HG02885 (cell line): ENCODE measurements around the gene TMEM115.

ENCODE experiments used
- ATAC-seq: cut with Tn5 transposase; IDR thresholded peaks from one replicate; pipeline ENCODE4 v1.9.1; 2021; ENCODE audit warnings: mild to moderate bottlenecking; ENCODE audit not compliant: unreplicated experiment, poor library complexity

TMEM115 gene, protein sequence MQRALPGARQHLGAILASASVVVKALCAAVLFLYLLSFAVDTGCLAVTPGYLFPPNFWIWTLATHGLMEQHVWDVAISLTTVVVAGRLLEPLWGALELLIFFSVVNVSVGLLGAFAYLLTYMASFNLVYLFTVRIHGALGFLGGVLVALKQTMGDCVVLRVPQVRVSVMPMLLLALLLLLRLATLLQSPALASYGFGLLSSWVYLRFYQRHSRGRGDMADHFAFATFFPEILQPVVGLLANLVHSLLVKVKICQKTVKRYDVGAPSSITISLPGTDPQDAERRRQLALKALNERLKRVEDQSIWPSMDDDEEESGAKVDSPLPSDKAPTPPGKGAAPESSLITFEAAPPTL

DNA sequence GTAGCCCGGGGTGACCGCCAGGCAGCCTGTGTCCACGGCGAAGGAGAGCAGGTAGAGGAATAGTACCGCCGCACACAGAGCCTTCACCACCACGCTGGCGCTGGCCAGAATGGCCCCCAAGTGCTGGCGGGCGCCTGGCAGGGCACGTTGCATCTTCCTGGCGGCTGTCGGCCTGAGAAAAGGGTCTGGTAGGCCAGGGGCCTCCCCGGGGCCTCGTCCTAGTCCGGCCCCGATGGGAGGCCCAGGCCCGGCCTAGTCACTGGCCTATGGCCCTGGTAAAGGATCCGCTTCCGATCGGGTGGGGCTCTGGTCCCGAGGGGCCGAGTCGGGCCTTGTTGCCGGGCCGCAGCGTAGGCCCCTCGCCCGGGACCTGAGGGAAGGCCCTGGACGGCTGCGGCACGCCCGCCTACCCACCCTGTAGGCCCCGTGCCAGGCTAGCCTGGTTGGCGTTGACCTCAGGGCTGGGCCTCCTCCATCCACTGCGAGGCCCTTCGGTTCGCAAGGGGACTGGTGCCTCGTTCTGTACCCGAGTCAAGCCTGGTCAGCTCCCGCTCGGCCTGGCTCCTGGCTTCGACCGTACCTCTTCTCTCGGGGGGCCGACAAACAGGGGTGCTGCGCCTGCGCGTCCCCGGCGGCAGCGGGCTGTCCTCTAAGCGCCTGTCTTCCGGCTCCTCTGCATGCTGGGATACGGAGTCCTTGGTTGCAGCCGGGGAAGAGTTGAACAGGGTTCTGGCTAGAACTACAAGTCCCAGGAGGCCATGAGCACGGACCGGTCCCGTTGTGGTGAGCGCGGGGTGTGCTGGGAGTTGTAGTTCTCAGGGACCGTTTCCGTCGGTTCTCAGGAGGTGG lies at the start of gene TMEM115:
TSS of gene TMEM115 (minus strand) at position 611 of the 849 bp plus-strand sequence. CDS start at position 153, 458 bp downstream.
- peak; percentile 99 for ATAC-seq

GRCh38 chr3:50408443-50408944 lies 49.2 kb upstream of the TMEM115 start:
- ATAC-seq = no peak

- no peak for ATAC-seq
Observed at GRCh38 chr3:50406487-50406886, 47.2 kb upstream of the TMEM115 start.

- ATAC-seq = no peak
Observed at GRCh38 chr3:50405249-50405648, 45.9 kb upstream of the TMEM115 start.

GRCh38 chr3:50401978-50402595 lies 42.8 kb upstream of the TMEM115 start:
- ATAC-seq = no peak

DNA sequence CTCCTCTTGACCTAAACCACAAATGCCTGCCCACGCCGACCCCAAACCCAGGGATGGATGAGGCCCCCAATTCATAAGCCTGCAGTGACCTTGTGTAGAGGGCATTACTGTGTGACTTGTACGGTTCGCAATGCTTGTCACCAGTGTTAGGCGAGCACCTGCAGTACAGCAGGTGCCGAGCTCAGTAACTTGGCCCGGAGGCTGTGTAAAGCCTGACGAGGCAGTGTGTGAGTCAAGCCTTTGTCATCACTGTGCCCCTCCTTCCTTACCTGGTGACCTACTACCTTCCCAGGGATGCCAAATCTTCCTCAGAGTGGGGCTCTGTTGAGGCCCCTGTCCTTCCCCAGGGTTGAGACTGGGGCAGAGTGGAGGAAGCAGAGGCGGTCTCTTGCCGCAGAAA lies 37.2 kb upstream of the TMEM115 start:
- no peak for ATAC-seq

- ATAC-seq = no peak
Observed at GRCh38 chr3:50395070-50395860, 35.9 kb upstream of the TMEM115 start.

GRCh38 chr3:50393061-50393460 lies 33.7 kb upstream of the TMEM115 start:
- no peak for ATAC-seq

DNA sequence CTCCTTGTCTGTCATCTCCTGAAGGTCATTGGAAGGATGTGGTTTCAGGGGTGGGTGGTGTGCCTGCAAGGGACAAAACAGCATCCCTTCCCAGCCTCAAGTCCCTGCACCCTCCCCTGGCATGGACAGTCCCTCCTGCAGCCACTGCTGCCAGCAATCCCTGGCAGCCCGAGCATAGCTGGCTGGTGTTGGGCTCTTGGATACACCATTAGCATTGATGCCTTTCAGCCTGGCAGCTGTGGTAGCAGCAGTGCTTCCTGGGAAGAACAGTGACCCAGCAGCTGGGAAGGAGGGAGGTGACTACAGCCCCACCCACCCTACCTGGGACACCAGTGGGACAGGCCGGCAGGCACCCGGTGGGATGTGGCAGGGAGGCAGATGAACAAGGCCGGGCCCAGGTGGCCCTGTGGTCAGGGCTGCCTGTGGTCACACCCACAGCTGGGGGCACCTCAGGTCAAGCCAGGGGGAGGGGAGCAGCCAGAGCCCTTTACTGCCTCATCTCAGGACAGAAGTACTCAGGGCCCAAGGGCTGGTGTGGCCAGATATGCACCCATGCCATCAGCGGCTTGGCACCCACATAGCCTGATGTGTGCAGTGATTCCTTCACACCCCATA lies 32.9 kb upstream of the TMEM115 start:
- ATAC-seq = no peak

- no peak for ATAC-seq
Observed at GRCh38 chr3:50390508-50391224, 31.3 kb upstream of the TMEM115 start.

- ATAC-seq = no peak
Observed at GRCh38 chr3:50389414-50389767, 30.1 kb upstream of the TMEM115 start.

GRCh38 chr3:50388720-50389413 lies 29.5 kb upstream of the TMEM115 start:
- no peak for ATAC-seq

GRCh38 chr3:50388016-50388719 lies 28.8 kb upstream of the TMEM115 start:
- no peak for ATAC-seq

GRCh38 chr3:50385754-50386153 lies 26.4 kb upstream of the TMEM115 start:
- ATAC-seq = no peak

GRCh38 chr3:50383750-50384149 lies 24.4 kb upstream of the TMEM115 start:
- ATAC-seq = no peak

- ATAC-seq = no peak
Observed at GRCh38 chr3:50382722-50383121, 23.4 kb upstream of the TMEM115 start.

DNA sequence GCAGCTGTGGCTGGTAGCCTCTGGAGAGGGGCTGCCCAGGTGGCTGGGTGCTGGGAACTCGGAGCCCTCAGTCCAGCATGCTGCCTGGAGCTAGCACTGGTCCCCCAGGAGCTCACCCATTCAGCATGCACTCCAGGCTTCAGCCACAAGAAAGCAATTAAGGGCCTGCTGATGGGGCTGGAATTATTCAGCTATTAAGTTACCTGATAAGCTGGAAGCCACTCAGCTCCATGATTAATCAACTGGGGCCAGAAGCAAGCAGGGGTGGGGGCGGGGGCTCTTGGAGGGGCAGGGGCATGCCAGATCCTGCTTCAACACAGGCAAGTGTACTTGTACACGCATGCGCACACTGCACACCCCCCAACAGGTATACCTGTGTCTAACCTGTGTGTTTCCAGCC lies 22.1 kb upstream of the TMEM115 start:
- ATAC-seq = no peak
